GM19023 (cell line): Measurements from ENCODE around the gene WTIP.
"Not testable (repeated sequence)": the region's sequence is repeated elsewhere in the genome, so short reads cannot be mapped to it uniquely, and the experiment has no call there.

Source experiments
- ATAC-seq: cut with Tn5 transposase; IDR thresholded peaks from one replicate; pipeline ENCODE4 v1.9.1; 2021; ENCODE audit warnings: mild to moderate bottlenecking, moderate library complexity; ENCODE audit not compliant: unreplicated experiment

WTIP gene

GRCh38 chr19:34480971-34481841 is at the start of gene WTIP:
Gene WTIP, plus strand, starts transcription at chr19:34481758. Its CDS starts 217 bp downstream, at chr19:34481975.
- no peak for ATAC-seq

GRCh38 chr19:34432797-34433196 is 48.8 kb upstream of the WTIP start:
- no peak for ATAC-seq

GRCh38 chr19:34436716-34437115 is 44.8 kb upstream of the WTIP start:
- no peak for ATAC-seq

GRCh38 chr19:34448191-34448590 is 33.4 kb upstream of the WTIP start:
- ATAC-seq: no peak

GRCh38 chr19:34452723-34453122 is 28.8 kb upstream of the WTIP start:
- ATAC-seq: no peak

- ATAC-seq: no peak
Observed at GRCh38 chr19:34454091-34454490, 27.5 kb upstream of the WTIP start.

- ATAC-seq: no peak
Observed at GRCh38 chr19:34454685-34455084, 26.9 kb upstream of the WTIP start.

- not testable (repeated sequence) for ATAC-seq
Observed at GRCh38 chr19:34455783-34456480, 25.6 kb upstream of the WTIP start.

GRCh38 chr19:34457446-34457845 is 24.1 kb upstream of the WTIP start:
- no peak for ATAC-seq

- no peak for ATAC-seq
Observed at GRCh38 chr19:34458677-34459076, 22.9 kb upstream of the WTIP start.

- ATAC-seq: no peak
Observed at GRCh38 chr19:34459614-34460013, 21.9 kb upstream of the WTIP start.

- ATAC-seq: no peak
Observed at GRCh38 chr19:34461375-34462100, 20.0 kb upstream of the WTIP start.

GRCh38 chr19:34464785-34465184 is 16.8 kb upstream of the WTIP start:
- not testable (repeated sequence) for ATAC-seq

GRCh38 chr19:34468409-34468808 is 13.1 kb upstream of the WTIP start:
- ATAC-seq: no peak

GRCh38 chr19:34469026-34469425 is 12.5 kb upstream of the WTIP start:
- not testable (repeated sequence) for ATAC-seq

GRCh38 chr19:34471906-34472700 is 9.5 kb upstream of the WTIP start:
- no peak for ATAC-seq

- ATAC-seq: no peak
Observed at GRCh38 chr19:34474233-34474989, 7.1 kb upstream of the WTIP start.

- ATAC-seq: no peak
Observed at GRCh38 chr19:34475026-34475974, 6.3 kb upstream of the WTIP start.
